Prostate gland (tissue), 2 donors: ENCODE data around the gene OSCP1. TPM values are rescaled to one million over a fixed set of nuclear protein-coding genes. Genes with fewer than 3 reads are reported as not detected.
A peak's percentile ranks its signal among the peaks of the same experiment; 100 is the strongest.

Source experiments
- DNase-seq: peaks from one replicate; pipeline ENCODE4 v3.0.0-alpha.2; 2019; ENCODE audit warnings: low spot score
- H3K27ac ChIP-seq, 2 donors: fragments of 200-600 bp; sonication (generic); 2 replicates each; pipeline ENCODE4 v1.5.1; 2017 to 2019
- H3K27me3 ChIP-seq: fragments of 200-600 bp; sonication (generic); replicated peaks from 2 replicates; pipeline ENCODE4 v1.5.1; 2019; ENCODE audit not compliant: insufficient read depth
- H3K36me3 ChIP-seq, 2 donors: fragments of 200-600 bp; sonication (generic); 1 replicate in 1 of 2; 2 replicates in 1 of 2; pipeline versions ENCODE4 v1.5.1 to v1.8.1; 2017 to 2019
- H3K4me1 ChIP-seq: fragments of 200-600 bp; sonication (generic); replicated peaks from 2 replicates; pipeline ENCODE4 v1.5.1; 2019
- H3K4me3 ChIP-seq, 2 donors: fragments of 200-600 bp; sonication (generic); 2 replicates each; pipeline ENCODE4 v1.5.1; 2017 to 2019
- H3K9me3 ChIP-seq: fragments of 200-600 bp; sonication (generic); 2 replicates; pipeline ENCODE4 v1.5.1; 2017
- POLR2A ChIP-seq: fragments of 450-650 bp; IDR thresholded peaks from one replicate; pipeline ENCODE4 v1.6.1; 2016; ENCODE audit warnings: antibody characterized with exemption, mild to moderate bottlenecking
- POLR2AphosphoS5 ChIP-seq: sonication (generic); formaldehyde crosslinking; IDR thresholded peaks from one replicate; pipeline ENCODE4 v1.6.1; 2017; ENCODE audit warnings: antibody characterized with exemption
- WGBS: methylation state at CpG from one replicate; pipeline ENCODE4 v1.1.5; 2018; 5-methylcytosine and 5-hydroxymethylcytosine counted together
- intact Hi-C: fragments of 100-400 bp; cut with DNase I; formaldehyde crosslinking; loops from one replicate; pipeline ENCODE4 v1.14.2; 2022
- total RNA-seq, 2 donors: library from RNA; depleted of rRNA; stranded (reverse); fragments of >200 nt; gene quantifications; one replicate each; pipeline ENCODE4 v1.1.0, GENCODE V29; 2016
- TF ChIP-seq, protein P1 (sequence below), 4 experiments: fragments of 200-600 bp in 2 of 4; fragments of 450-650 bp in 2 of 4; sonication (generic) in 2 of 4; IDR thresholded peaks; 1 replicate in 3 of 4; 2 replicates in 1 of 4; pipeline ENCODE4 v1.5.1; 2016 to 2019; ENCODE audit warnings: antibody characterized with exemption in 4 of 4, mild to moderate bottlenecking in 2 of 4, moderate library complexity in 2 of 4

OSCP1 gene
- total RNA-seq, 2 donors from 2014 or later = 16.7 to 25.6 TPM

DNA sequence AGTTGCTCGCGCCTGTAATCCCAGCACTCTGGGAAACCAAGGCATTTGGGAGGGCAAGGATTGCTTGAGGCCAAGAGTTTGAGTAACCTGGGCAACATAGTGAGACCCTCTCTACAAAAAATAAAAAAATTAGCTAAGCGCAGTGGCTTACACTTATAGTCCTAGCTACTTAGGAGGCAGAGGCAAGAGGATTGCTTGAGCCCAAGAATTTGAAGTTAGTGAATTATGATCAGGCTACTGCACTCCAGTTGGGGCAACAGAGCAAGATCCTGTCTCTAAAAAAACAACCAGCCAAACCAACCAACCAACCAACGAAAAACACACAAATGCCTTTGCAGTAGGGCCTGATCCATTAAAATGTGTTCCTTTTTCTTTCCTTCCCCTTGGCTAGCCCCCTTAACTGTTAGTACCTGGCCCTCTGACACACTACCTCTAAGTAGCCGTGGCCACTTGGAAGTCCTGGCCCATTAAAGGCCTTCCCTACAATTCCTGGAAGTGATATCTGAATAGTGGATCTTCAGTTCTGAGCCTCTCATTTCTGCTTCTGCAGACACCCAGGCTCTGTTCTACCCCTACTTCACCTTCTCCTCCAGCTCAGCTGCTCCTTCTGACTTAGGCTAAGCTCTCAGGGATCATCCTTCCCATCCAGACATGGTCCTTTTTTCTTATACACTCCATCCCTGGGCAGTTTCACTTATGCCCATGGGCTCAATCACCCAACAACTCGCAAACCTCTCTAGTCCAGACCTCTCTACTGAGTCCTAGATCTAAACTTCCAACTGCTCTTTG, 3.5 kb upstream of the OSCP1 start:
- Histone ChIP-seq H3K36me3 (peaks cover 0 to 11% of the 10 kb centered on the region in 2 donors), H3K27me3 (no peaks in the 10 kb centered on the region), H3K9me3 (no peaks in the 10 kb centered on the region), H3K27ac (no peak overlapping the region), H3K4me3 (no peak overlapping the region), H3K4me1 (no peaks in the 10 kb centered on the region)
- intact Hi-C loops = no loop called here
- WGBS = 91% methylated on average over 6 of the region's 6 CpGs
- no peak for DNase-seq
- TF ChIP-seq POLR2A = no peak
- no peak for TF ChIP-seq POLR2AphosphoS5
- TF ChIP-seq, protein P1, sequence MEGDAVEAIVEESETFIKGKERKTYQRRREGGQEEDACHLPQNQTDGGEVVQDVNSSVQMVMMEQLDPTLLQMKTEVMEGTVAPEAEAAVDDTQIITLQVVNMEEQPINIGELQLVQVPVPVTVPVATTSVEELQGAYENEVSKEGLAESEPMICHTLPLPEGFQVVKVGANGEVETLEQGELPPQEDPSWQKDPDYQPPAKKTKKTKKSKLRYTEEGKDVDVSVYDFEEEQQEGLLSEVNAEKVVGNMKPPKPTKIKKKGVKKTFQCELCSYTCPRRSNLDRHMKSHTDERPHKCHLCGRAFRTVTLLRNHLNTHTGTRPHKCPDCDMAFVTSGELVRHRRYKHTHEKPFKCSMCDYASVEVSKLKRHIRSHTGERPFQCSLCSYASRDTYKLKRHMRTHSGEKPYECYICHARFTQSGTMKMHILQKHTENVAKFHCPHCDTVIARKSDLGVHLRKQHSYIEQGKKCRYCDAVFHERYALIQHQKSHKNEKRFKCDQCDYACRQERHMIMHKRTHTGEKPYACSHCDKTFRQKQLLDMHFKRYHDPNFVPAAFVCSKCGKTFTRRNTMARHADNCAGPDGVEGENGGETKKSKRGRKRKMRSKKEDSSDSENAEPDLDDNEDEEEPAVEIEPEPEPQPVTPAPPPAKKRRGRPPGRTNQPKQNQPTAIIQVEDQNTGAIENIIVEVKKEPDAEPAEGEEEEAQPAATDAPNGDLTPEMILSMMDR (IDR thresholded peaks at IDR 0.05) = no peak

DNA sequence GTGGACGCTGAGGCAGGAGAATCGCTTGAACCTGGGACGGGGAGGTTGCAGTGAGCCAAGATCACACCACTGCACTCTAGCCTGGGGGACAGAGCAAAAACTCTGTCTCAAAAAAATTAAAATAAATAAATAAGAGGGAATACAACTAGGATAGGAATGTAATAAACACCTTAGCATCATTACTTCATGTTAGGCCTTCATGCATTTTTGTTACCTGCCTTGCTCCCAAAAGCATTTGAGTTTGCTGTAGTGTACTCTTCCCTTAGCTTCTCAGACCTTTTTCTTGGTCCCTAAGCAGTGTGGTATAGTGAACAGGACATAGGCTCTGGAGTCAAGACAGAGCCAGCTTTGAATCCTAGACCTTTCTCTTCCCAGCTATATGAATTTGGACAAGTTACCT, 2.8 kb upstream of the OSCP1 start:
- TF ChIP-seq POLR2A (no peak), POLR2AphosphoS5 (no peak)
- TF ChIP-seq, protein P1 (IDR thresholded peaks at IDR 0.05) = no peak
- 92% methylated on average over 3 of the region's 3 CpGs for WGBS

DNA sequence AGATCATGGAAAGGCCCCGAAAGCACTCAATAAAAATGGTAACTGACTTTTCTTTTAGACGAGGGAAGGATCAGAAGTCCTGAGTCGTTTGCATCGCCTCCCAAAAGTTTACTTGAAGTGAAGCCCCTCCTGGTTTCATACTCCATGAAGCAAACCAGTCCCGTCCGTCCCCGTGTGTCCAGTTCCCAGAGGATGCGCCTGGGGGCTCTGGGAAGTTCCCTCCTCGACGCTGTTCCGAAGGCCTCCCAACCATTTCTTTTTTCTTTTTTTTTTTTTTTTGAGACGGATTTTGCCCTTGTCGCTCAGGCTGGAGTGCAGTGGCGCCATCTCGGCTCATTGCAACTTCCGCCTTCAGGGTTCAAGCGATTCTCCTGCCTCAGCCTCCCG, 661 bp upstream of the OSCP1 start:
- 20% methylated on average over 18 of the region's 18 CpGs for WGBS
- DNase-seq = no peak
- no peaks in the 10 kb centered on the region for H3K9me3 ChIP-seq

More for the DNA sequence above, 2.8 kb upstream of the OSCP1 start:
- intact Hi-C loops = no loop called here
- H3K9me3 ChIP-seq = no peaks in the 10 kb centered on the region
- H3K27me3 ChIP-seq = no peaks in the 10 kb centered on the region
- H3K4me3 ChIP-seq = no peak overlapping the region
- H3K36me3 ChIP-seq = peaks cover 0 to 11% of the 10 kb centered on the region in 2 donors
- H3K27ac ChIP-seq = no peak overlapping the region
- H3K4me1 ChIP-seq = no peaks in the 10 kb centered on the region
- DNase-seq = no peak

DNA sequence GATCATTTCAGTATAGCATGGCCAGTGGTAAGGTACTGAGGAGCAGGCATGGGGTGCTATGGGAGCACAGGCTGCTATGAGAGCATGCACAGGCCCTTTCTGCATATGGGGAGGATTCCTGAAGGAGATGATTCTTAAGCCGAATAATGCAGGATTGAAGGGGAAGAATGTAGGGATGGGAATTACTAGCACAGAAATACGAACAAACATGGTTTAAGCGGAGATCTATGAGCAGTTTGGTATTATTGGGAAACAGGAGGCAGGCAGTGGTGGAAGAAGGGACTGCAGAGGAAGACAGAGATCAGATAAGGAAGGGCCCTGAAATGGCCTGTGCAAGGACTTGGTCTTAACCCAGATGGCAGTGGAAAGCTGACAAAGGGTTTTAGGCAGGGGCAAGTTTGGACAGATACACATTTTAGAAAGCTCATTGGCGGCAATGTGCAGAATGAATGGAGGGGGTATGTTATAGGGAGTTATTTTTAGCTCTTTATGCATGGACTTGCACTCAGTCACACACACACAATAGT, 1.7 kb downstream of the OSCP1 start:
- 46% methylated on average over 4 of the region's 4 CpGs for WGBS
- Histone ChIP-seq H3K4me1 (no peaks in the 10 kb centered on the region), H3K27ac (no peak overlapping the region), H3K9me3 (no peaks in the 10 kb centered on the region), H3K27me3 (no peaks in the 10 kb centered on the region), H3K36me3 (no peaks in the 10 kb centered on the region), H3K4me3 (no peak overlapping the region)
- peak; percentile 19 for DNase-seq
- no peak for TF ChIP-seq POLR2A
- TF ChIP-seq, protein P1 (IDR thresholded peaks at IDR 0.05) = peak in 1 of 4 experiments; percentile 27
- intact Hi-C loops = no loop called here

More for the DNA sequence above, 661 bp upstream of the OSCP1 start:
- Histone ChIP-seq H3K27ac (peak overlapping the region; percentile 95 to 98), H3K27me3 (no peaks in the 10 kb centered on the region), H3K4me1 (no peaks in the 10 kb centered on the region), H3K4me3 (peak overlapping the region; percentile 48 to 67), H3K36me3 (peaks cover 0 to 6% of the 10 kb centered on the region in 2 donors)
- TF ChIP-seq, protein P1 (IDR thresholded peaks at IDR 0.05) = no peak
- intact Hi-C loops = no loop called here

DNA sequence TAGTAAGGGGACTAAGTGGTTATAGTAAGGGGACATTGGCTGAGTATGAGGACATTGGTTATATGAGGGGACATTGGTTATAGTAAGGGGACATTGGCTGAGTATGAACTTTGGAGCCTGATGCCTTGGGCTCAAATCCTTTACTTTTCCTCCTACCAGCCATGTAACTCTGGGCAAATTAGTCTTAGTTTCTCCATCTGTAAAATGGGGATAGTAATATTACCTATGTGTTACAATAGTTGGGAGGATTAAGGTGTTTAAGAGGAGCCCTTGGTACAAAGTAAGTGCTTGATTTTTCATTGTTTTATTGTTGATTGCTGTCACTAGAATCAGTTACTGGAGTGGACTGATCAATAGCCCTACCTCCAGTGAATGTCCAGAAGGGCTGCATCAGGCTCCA, 2.8 kb downstream of the OSCP1 start:
- intact Hi-C loops = no loop called here
- H3K4me3 ChIP-seq = no peak overlapping the region

More for the DNA sequence above, 2.8 kb downstream of the OSCP1 start:
- Histone ChIP-seq H3K36me3 (no peaks in the 10 kb centered on the region), H3K4me1 (no peaks in the 10 kb centered on the region), H3K27me3 (no peaks in the 10 kb centered on the region), H3K27ac (no peak overlapping the region), H3K9me3 (no peaks in the 10 kb centered on the region)
- DNase-seq = no peak
- TF ChIP-seq POLR2A (no peak), POLR2AphosphoS5 (no peak)
- TF ChIP-seq, protein P1 (IDR thresholded peaks at IDR 0.05) = no peak
